ENCODE results near the gene AHR. TPM values are rescaled to one million over a fixed set of nuclear protein-coding genes. Genes with fewer than 3 reads are reported as not detected.

AHR gene
- polyA plus RNA-seq, 2 donors: 4.7 to 7.8 TPM

DNA sequence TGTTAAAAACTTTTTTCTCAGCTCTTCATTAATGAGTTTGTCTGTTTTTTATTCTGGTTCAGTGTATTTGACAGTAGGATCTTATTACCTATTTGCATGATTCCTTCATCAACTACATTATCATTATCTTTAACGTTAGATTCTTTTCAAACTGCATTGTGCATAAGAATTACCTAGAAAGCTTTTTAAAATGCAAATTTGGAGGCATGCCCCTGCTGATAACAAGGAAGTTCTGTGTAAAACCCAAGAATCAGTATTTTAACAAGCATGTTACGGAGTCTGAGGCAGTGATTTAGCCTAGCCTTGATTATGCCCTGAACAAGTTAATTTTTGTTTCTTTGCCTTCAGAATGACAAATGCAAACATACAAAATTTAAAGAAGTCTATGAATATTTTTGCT, 14.2 kb downstream of the AHR start:
- no peak overlapping the region for H3K4me3 ChIP-seq (ENCODE audit: low read depth in 1 of 2, low read length in 2 of 2)
- H3K27me3 ChIP-seq (ENCODE audit: control insufficient read depth in 1 of 2, insufficient read depth in 2 of 2, low read length in 2 of 2): no peaks in the 10 kb centered on the region
- H3K27ac ChIP-seq (ENCODE audit: low read depth in 2 of 2, low read length in 1 of 2): no peak overlapping the region
- H3K9me3 ChIP-seq (ENCODE audit: control insufficient read depth in 2 of 2, insufficient read depth in 1 of 2, low read depth in 1 of 2, low read length in 1 of 2): no peaks in the 10 kb centered on the region
- H3K36me3 ChIP-seq (ENCODE audit: control insufficient read depth in 2 of 2, insufficient read depth in 2 of 2, low read length in 1 of 2): no peaks in the 10 kb centered on the region
- 63 to 76% methylated on average over 2 of the region's 2 CpGs for WGBS, 2 donors
- peaks cover 0 to 2% of the 10 kb centered on the region in 2 donors for H3K4me1 ChIP-seq (ENCODE audit: control insufficient read depth in 2 of 2, insufficient read depth in 2 of 2, low read length in 1 of 2)

DNA sequence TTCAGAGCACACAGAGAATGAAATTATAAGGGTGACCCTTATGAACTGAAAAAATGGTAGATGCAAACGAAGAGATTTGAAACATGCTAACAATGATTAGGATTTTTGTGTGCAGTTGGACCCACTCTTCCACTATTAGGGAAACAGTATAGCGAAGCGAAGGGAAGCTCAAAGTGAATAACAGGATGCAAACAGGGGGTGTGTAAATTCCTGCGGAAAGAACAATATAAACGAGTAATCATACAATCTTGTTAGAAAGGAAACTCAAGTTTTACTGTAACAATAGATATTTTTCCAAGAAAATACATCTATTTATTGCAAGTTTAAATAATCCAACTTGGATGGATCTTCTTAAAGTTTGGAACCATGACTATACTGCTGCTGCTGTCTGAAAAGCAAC, 14.7 kb downstream of the AHR start:
- H3K4me3 ChIP-seq (ENCODE audit: low read depth in 1 of 2, low read length in 2 of 2): no peak overlapping the region
- no peaks in the 10 kb centered on the region for H3K27me3 ChIP-seq (ENCODE audit: control insufficient read depth in 1 of 2, insufficient read depth in 2 of 2, low read length in 2 of 2)
- no peaks in the 10 kb centered on the region for H3K9me3 ChIP-seq (ENCODE audit: control insufficient read depth in 2 of 2, insufficient read depth in 1 of 2, low read depth in 1 of 2, low read length in 1 of 2)
- H3K36me3 ChIP-seq (ENCODE audit: control insufficient read depth in 2 of 2, insufficient read depth in 2 of 2, low read length in 1 of 2): no peaks in the 10 kb centered on the region
- 75 to 80% methylated on average over 5 of the region's 5 CpGs for WGBS, 2 donors
- H3K4me1 ChIP-seq (ENCODE audit: control insufficient read depth in 2 of 2, insufficient read depth in 2 of 2, low read length in 1 of 2): peaks cover 0 to 2% of the 10 kb centered on the region in 2 donors
- no peak overlapping the region for H3K27ac ChIP-seq (ENCODE audit: low read depth in 2 of 2, low read length in 1 of 2)

DNA sequence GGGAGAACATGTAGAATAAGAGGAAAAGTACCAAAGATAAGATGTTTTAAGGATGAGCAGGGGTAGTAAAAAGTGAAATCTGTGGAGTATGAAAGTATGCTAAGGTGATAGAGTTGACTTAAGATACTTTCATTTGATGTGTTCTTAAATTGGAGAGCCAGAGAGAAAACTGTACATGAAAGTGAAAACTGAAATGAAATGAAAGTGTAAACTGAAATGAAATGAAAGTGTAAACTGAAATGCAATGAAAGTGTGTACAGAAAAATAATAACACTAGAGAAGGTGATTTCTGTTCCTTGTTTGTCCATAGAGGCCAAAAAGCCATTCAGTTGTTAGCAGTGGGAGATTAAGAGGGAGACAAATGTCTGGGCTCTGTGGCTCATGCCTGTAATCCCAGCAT, 17.5 kb downstream of the AHR start:
- no peak overlapping the region for H3K27ac ChIP-seq (ENCODE audit: low read depth in 2 of 2, low read length in 1 of 2)
- H3K9me3 ChIP-seq (ENCODE audit: control insufficient read depth in 2 of 2, insufficient read depth in 1 of 2, low read depth in 1 of 2, low read length in 1 of 2): no peaks in the 10 kb centered on the region
- peaks cover 0 to 2% of the 10 kb centered on the region in 2 donors for H3K4me1 ChIP-seq (ENCODE audit: control insufficient read depth in 2 of 2, insufficient read depth in 2 of 2, low read length in 1 of 2)
- H3K4me3 ChIP-seq (ENCODE audit: low read depth in 1 of 2, low read length in 2 of 2): no peak overlapping the region
- H3K27me3 ChIP-seq (ENCODE audit: control insufficient read depth in 1 of 2, insufficient read depth in 2 of 2, low read length in 2 of 2): no peaks in the 10 kb centered on the region
- no peaks in the 10 kb centered on the region for H3K36me3 ChIP-seq (ENCODE audit: control insufficient read depth in 2 of 2, insufficient read depth in 2 of 2, low read length in 1 of 2)

DNA sequence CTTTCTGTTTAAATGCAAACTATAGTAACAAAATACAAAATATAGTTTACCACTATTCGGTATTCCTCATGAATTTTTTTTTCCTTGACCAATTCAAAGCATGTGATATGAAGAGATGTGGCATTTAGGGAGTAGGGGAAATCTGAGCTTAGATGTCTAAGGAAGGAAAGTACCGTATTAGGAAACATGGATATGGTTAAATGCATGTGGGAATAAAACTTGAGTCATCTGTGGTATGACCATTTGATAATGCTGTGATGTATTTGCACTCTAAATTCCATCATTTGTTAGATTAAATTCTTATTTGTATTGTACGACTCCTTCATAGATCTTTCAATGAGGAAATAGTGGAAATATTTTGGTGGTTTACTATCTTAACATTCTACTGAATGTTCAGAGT, 19.7 kb downstream of the AHR start:
- Histone ChIP-seq H3K27me3 (ENCODE audit: control insufficient read depth in 1 of 2, insufficient read depth in 2 of 2, low read length in 2 of 2) (no peaks in the 10 kb centered on the region), H3K36me3 (ENCODE audit: control insufficient read depth in 2 of 2, insufficient read depth in 2 of 2, low read length in 1 of 2) (no peaks in the 10 kb centered on the region), H3K27ac (ENCODE audit: low read depth in 2 of 2, low read length in 1 of 2) (no peak overlapping the region), H3K4me1 (ENCODE audit: control insufficient read depth in 2 of 2, insufficient read depth in 2 of 2, low read length in 1 of 2) (no peaks in the 10 kb centered on the region), H3K4me3 (ENCODE audit: low read depth in 1 of 2, low read length in 2 of 2) (no peak overlapping the region), H3K9me3 (ENCODE audit: control insufficient read depth in 2 of 2, insufficient read depth in 1 of 2, low read depth in 1 of 2, low read length in 1 of 2) (no peaks in the 10 kb centered on the region)
- WGBS, 2 donors: 68 to 69% methylated on average over 3 of the region's 3 CpGs

DNA sequence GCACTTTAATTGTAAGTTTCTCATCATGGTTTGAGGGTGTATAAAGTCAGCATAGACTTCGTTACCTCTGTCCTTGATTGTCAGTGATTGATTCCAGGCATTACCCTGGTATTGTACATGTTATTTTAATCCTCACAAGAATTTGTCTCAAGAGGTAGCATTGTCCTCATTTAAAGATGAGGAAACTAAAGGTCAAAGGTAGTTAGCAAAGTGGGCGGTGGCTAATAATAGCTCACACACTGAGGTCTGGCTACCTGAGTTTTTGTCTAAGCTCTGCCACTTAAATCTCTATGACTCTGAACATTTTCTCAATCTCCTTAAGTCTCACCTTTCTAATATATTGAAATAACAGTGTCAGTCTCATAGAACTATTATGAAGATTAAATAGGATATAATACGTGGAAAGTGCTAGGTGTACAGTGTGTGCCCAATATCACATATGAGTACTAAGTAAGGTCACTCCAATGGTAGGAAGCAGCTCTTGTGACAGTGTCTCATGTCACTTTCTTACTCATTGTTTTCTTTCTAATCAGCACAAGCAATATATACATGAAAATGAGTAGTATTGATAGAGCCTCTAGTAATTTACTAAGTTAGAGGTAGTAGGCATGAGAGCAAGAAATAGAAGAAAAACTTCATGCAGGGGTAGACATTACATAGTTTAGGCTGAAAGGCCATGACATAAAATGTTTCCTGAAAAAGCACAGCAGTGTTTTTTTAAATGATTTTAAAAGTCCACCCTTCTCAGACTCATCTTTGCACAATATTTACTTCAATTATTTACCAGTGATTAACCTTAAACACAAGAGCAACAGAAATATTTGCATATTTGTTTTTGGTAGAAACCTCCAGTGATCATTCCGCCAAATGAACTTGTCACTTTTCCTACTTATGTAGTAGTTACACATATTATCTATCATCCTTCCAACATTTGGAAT, 21.0 kb downstream of the AHR start:
- no peaks in the 10 kb centered on the region for H3K27me3 ChIP-seq (ENCODE audit: control insufficient read depth in 1 of 2, insufficient read depth in 2 of 2, low read length in 2 of 2)
- H3K27ac ChIP-seq (ENCODE audit: low read depth in 2 of 2, low read length in 1 of 2): no peak overlapping the region
- H3K36me3 ChIP-seq (ENCODE audit: control insufficient read depth in 2 of 2, insufficient read depth in 2 of 2, low read length in 1 of 2): no peaks in the 10 kb centered on the region
- H3K4me1 ChIP-seq (ENCODE audit: control insufficient read depth in 2 of 2, insufficient read depth in 2 of 2, low read length in 1 of 2): no peaks in the 10 kb centered on the region
- no peak overlapping the region for H3K4me3 ChIP-seq (ENCODE audit: low read depth in 1 of 2, low read length in 2 of 2)
- WGBS, 2 donors: 82 to 89% methylated on average over 4 of the region's 4 CpGs
- no peaks in the 10 kb centered on the region for H3K9me3 ChIP-seq (ENCODE audit: control insufficient read depth in 2 of 2, insufficient read depth in 1 of 2, low read depth in 1 of 2, low read length in 1 of 2)

DNA sequence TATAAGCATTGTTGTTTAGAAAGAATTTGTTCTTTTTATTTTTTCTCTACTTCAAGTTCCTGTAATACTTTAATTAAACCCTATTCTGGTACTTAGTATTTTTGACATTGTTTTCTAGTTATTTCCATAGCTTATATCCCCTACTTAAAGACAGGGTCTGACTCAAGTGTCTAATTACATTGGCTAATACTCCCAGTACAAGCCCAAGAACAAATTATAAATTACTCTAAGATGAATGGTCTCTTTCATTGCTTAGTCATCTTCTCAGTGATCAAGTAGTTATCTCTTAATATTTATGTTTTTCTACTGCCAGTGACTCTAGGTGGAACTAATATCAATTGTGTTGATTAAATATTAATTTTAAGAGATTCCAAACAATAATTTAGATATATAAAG, 21.6 kb downstream of the AHR start:
- Histone ChIP-seq H3K4me1 (ENCODE audit: control insufficient read depth in 2 of 2, insufficient read depth in 2 of 2, low read length in 1 of 2) (no peaks in the 10 kb centered on the region), H3K36me3 (ENCODE audit: control insufficient read depth in 2 of 2, insufficient read depth in 2 of 2, low read length in 1 of 2) (no peaks in the 10 kb centered on the region), H3K4me3 (ENCODE audit: low read depth in 1 of 2, low read length in 2 of 2) (no peak overlapping the region), H3K27me3 (ENCODE audit: control insufficient read depth in 1 of 2, insufficient read depth in 2 of 2, low read length in 2 of 2) (no peaks in the 10 kb centered on the region), H3K27ac (ENCODE audit: low read depth in 2 of 2, low read length in 1 of 2) (no peak overlapping the region), H3K9me3 (ENCODE audit: control insufficient read depth in 2 of 2, insufficient read depth in 1 of 2, low read depth in 1 of 2, low read length in 1 of 2) (no peaks in the 10 kb centered on the region)

DNA sequence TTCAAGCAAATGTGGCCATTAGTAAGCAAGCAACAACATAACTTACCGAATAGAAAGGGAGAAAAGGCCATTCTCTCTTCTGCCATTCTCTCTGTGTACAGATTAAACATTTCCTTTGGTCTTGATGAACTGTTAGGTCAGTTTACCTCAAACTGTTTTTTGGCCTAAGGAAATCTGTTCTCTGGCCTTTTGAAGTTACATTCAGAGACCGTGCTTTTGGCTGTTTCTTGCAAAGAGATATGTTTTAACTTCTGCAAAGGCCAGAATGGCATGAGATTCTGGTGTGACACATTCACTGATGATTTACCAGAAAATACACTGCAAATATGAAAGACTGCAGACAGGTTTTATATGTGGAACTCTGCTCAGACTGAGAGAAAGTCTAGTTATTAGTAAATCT, 22.2 kb downstream of the AHR start:
- H3K36me3 ChIP-seq (ENCODE audit: control insufficient read depth in 2 of 2, insufficient read depth in 2 of 2, low read length in 1 of 2): no peaks in the 10 kb centered on the region
- 42 to 50% methylated on average over 2 of the region's 2 CpGs for WGBS, 2 donors
- H3K4me1 ChIP-seq (ENCODE audit: control insufficient read depth in 2 of 2, insufficient read depth in 2 of 2, low read length in 1 of 2): no peaks in the 10 kb centered on the region
- no peaks in the 10 kb centered on the region for H3K9me3 ChIP-seq (ENCODE audit: control insufficient read depth in 2 of 2, insufficient read depth in 1 of 2, low read depth in 1 of 2, low read length in 1 of 2)
- no peaks in the 10 kb centered on the region for H3K27me3 ChIP-seq (ENCODE audit: control insufficient read depth in 1 of 2, insufficient read depth in 2 of 2, low read length in 2 of 2)
- H3K27ac ChIP-seq (ENCODE audit: low read depth in 2 of 2, low read length in 1 of 2): no peak overlapping the region
- no peak overlapping the region for H3K4me3 ChIP-seq (ENCODE audit: low read depth in 1 of 2, low read length in 2 of 2)

DNA sequence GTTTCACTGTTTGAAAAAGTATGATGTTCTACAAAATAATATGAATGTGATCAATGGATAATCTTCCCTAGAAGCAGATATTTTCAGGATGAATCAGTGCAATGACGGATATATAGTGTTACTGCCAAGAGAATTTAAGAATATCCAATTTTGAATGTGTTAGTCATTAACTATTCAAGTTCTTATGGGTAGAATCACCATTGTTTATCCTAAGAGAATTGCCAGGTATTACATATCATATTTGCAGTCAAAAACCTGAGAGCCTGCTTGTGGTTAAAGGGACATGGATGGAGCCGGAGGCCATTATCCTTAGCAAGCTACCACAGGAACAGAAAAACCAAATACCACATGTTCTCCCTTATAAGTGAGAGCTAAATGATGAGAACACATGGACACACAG, 26.9 kb downstream of the AHR start:
- H3K9me3 ChIP-seq (ENCODE audit: control insufficient read depth in 2 of 2, insufficient read depth in 1 of 2, low read depth in 1 of 2, low read length in 1 of 2): no peaks in the 10 kb centered on the region
- H3K4me3 ChIP-seq (ENCODE audit: low read depth in 1 of 2, low read length in 2 of 2): no peak overlapping the region
- 56 to 66% methylated on average over 2 of the region's 2 CpGs for WGBS, 2 donors
- no peaks in the 10 kb centered on the region for H3K27me3 ChIP-seq (ENCODE audit: control insufficient read depth in 1 of 2, insufficient read depth in 2 of 2, low read length in 2 of 2)
- no peaks in the 10 kb centered on the region for H3K4me1 ChIP-seq (ENCODE audit: control insufficient read depth in 2 of 2, insufficient read depth in 2 of 2, low read length in 1 of 2)
- no peaks in the 10 kb centered on the region for H3K36me3 ChIP-seq (ENCODE audit: control insufficient read depth in 2 of 2, insufficient read depth in 2 of 2, low read length in 1 of 2)
- no peak overlapping the region for H3K27ac ChIP-seq (ENCODE audit: low read depth in 2 of 2, low read length in 1 of 2)

DNA sequence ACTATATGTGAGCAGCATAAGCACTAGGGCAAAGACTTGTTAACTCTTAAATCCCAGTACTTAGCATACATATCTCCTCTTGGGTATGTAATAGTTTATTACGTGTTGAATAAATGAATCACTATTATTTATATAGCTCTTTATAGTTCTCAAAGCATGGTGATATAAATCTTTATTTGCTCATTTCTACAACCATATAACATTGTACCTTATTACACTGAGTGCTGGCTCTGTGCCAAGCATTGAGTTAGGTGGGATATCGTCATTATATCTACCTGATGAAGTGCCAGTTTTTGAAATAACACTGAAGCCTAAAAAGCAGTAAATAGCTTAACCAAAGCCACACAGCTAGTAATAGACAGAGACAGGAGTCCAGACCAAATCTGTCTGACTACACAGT, 27.9 kb downstream of the AHR start:
- Histone ChIP-seq H3K9me3 (ENCODE audit: control insufficient read depth in 2 of 2, insufficient read depth in 1 of 2, low read depth in 1 of 2, low read length in 1 of 2) (no peaks in the 10 kb centered on the region), H3K36me3 (ENCODE audit: control insufficient read depth in 2 of 2, insufficient read depth in 2 of 2, low read length in 1 of 2) (no peaks in the 10 kb centered on the region), H3K4me3 (ENCODE audit: low read depth in 1 of 2, low read length in 2 of 2) (no peak overlapping the region), H3K4me1 (ENCODE audit: control insufficient read depth in 2 of 2, insufficient read depth in 2 of 2, low read length in 1 of 2) (no peaks in the 10 kb centered on the region), H3K27ac (ENCODE audit: low read depth in 2 of 2, low read length in 1 of 2) (no peak overlapping the region), H3K27me3 (ENCODE audit: control insufficient read depth in 1 of 2, insufficient read depth in 2 of 2, low read length in 2 of 2) (no peaks in the 10 kb centered on the region)
- 60 to 65% methylated on average over 2 of the region's 2 CpGs for WGBS, 2 donors

DNA sequence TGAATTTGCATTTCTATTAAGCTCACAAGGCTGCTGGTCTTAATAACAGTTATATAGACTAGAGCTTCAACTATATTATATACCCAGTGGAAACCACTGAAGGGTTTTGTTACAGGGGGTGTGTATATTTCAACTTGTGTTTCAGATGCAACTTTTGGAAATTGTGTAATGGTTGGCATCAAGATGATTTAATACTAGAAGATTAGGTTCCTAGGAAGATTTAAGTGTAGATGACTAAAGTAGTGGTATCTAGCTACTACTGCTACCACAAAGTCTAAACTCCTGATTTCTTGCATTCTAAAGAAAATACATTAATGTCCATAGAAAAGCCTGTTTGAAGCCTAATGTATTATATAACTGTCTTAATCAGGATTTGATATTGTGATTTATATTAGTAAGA, 30.2 kb downstream of the AHR start:
- H3K9me3 ChIP-seq (ENCODE audit: control insufficient read depth in 2 of 2, insufficient read depth in 1 of 2, low read depth in 1 of 2, low read length in 1 of 2): no peaks in the 10 kb centered on the region
- no peaks in the 10 kb centered on the region for H3K27me3 ChIP-seq (ENCODE audit: control insufficient read depth in 1 of 2, insufficient read depth in 2 of 2, low read length in 2 of 2)
- no peaks in the 10 kb centered on the region for H3K4me1 ChIP-seq (ENCODE audit: control insufficient read depth in 2 of 2, insufficient read depth in 2 of 2, low read length in 1 of 2)
- no peaks in the 10 kb centered on the region for H3K36me3 ChIP-seq (ENCODE audit: control insufficient read depth in 2 of 2, insufficient read depth in 2 of 2, low read length in 1 of 2)
- no peak overlapping the region for H3K4me3 ChIP-seq (ENCODE audit: low read depth in 1 of 2, low read length in 2 of 2)
- no peak overlapping the region for H3K27ac ChIP-seq (ENCODE audit: low read depth in 2 of 2, low read length in 1 of 2)

Measured in esophagus (tissue), 2 donors.